HEK293 (cell line): Measurements from ENCODE around the gene TMEM238L.

ENCODE experiments used
- CTCF ChIA-PET: fragments of 350-600 bp; formaldehyde crosslinking; extraction: SDS; loops from one replicate; lab custom pipeline; 2021; ENCODE audit warnings: antibody characterized with exemption; lab: Yijun Ruan, JAX
- POLR2A ChIA-PET: fragments of 300-600 bp; formaldehyde crosslinking; extraction: SDS; loops from one replicate; lab custom pipeline; 2020; ENCODE audit warnings: antibody characterized with exemption, inconsistent platforms; lab: Yijun Ruan, JAX
- H3K27ac ChIP-seq: fragments of 200-500 bp; sonication (Bioruptor generic); 2 replicates; pipeline ENCODE4 v1.5.1; 2014; ENCODE audit warnings: low read depth, low read length, control low read depth, inconsistent platforms; ENCODE audit errors: extremely low read depth
- H3K36me3 ChIP-seq, 2 experiments: fragments of 200-500 bp in 1 of 2; sonication (Bioruptor generic) in 1 of 2; 1 replicate in 1 of 2; 2 replicates in 1 of 2; pipeline ENCODE4 v1.5.1; 2014 to 2017; ENCODE audit warnings: inconsistent platforms in 2 of 2, low read length in 2 of 2; ENCODE audit not compliant: control insufficient read depth in 2 of 2, insufficient read depth in 1 of 2
- H3K4me1 ChIP-seq: fragments of 200-500 bp; sonication (Bioruptor generic); 2 replicates; pipeline ENCODE4 v1.5.1; 2014; ENCODE audit warnings: mild to moderate bottlenecking, low read length, inconsistent platforms; ENCODE audit not compliant: control insufficient read depth, insufficient read depth
- H3K4me3 ChIP-seq: 2 replicates; pipeline ENCODE4 v1.5.1; 2011; ENCODE audit warnings: low read depth, mild to moderate bottlenecking, control low read depth, low read length, moderate library complexity
- H3K9me3 ChIP-seq: fragments of 200-500 bp; sonication (Bioruptor generic); 2 replicates; pipeline ENCODE4 v1.5.1; 2014; ENCODE audit warnings: low read depth, low read length, inconsistent platforms; ENCODE audit not compliant: control insufficient read depth, insufficient read depth
- KLF7 ChIP-seq: fragments of 450-650 bp; formaldehyde crosslinking; IDR thresholded peaks from 2 replicates; pipeline ENCODE4 v1.5.1; 2016; ENCODE audit warnings: missing biosample characterization, missing genetic modification characterization, borderline replicate concordance
- PRDM1 ChIP-seq: fragments of 450-650 bp; formaldehyde crosslinking; IDR thresholded peaks from 2 replicates; pipeline ENCODE4; 2016; ENCODE audit warnings: missing biosample characterization, missing genetic modification characterization
- REPIN1 ChIP-seq: fragments of 450-650 bp; formaldehyde crosslinking; IDR thresholded peaks from 2 replicates; pipeline ENCODE4 v1.5.1; 2017; ENCODE audit warnings: missing biosample characterization, missing genetic modification characterization, low read depth
- ZBTB7A ChIP-seq: fragments of 450-650 bp; formaldehyde crosslinking; IDR thresholded peaks from 2 replicates; pipeline ENCODE4 v1.5.1; 2016; ENCODE audit warnings: low read depth, missing biosample characterization, missing genetic modification characterization
- ZNF133 ChIP-seq: fragments of 450-650 bp; formaldehyde crosslinking; IDR thresholded peaks from 2 replicates; pipeline ENCODE4 v1.5.1; 2016; ENCODE audit warnings: missing biosample characterization, missing genetic modification characterization
- ZNF2 ChIP-seq: fragments of 450-650 bp; formaldehyde crosslinking; IDR thresholded peaks from 2 replicates; pipeline ENCODE4 v1.5.1; 2016; ENCODE audit warnings: missing biosample characterization, missing genetic modification characterization
- ZNF514 ChIP-seq: fragments of 450-650 bp; formaldehyde crosslinking; IDR thresholded peaks from 2 replicates; pipeline ENCODE4 v1.5.1; 2016; ENCODE audit warnings: missing biosample characterization, missing genetic modification characterization
- ZNF555 ChIP-seq: fragments of 450-650 bp; formaldehyde crosslinking; conservative IDR thresholded peaks from 2 replicates; pipeline ENCODE4 v1.5.1; 2017; ENCODE audit warnings: missing biosample characterization, mild to moderate bottlenecking, missing genetic modification characterization, inconsistent platforms
- ZNF571 ChIP-seq: fragments of 450-650 bp; formaldehyde crosslinking; IDR thresholded peaks from 2 replicates; pipeline ENCODE4 v1.5.0; 2017; ENCODE audit warnings: missing biosample characterization, missing genetic modification characterization
- ZNF785 ChIP-seq: fragments of 450-650 bp; formaldehyde crosslinking; IDR thresholded peaks from 2 replicates; pipeline ENCODE4 v1.5.1; 2016; ENCODE audit warnings: missing biosample characterization, missing genetic modification characterization
- ZNF830 ChIP-seq: fragments of 450-650 bp; IDR thresholded peaks from 2 replicates; pipeline ENCODE4 v1.5.0; 2018; ENCODE audit warnings: missing biosample characterization, missing genetic modification characterization, low read depth, mild to moderate bottlenecking, moderate library complexity
- ZXDB ChIP-seq: fragments of 450-650 bp; formaldehyde crosslinking; IDR thresholded peaks from 2 replicates; pipeline ENCODE4 v1.5.1; 2016; ENCODE audit warnings: missing biosample characterization, missing genetic modification characterization
- TF ChIP-seq, protein P1 (sequence below): fragments of 450-650 bp; formaldehyde crosslinking; IDR thresholded peaks from 2 replicates; pipeline ENCODE4 v1.5.1; 2016; ENCODE audit warnings: missing biosample characterization, missing genetic modification characterization
- TF ChIP-seq, protein P2 (sequence below): fragments of 450-650 bp; formaldehyde crosslinking; IDR thresholded peaks from 2 replicates; pipeline ENCODE4 v1.5.1; 2017; ENCODE audit warnings: missing biosample characterization, missing genetic modification characterization

The TMEM238L gene

DNA sequence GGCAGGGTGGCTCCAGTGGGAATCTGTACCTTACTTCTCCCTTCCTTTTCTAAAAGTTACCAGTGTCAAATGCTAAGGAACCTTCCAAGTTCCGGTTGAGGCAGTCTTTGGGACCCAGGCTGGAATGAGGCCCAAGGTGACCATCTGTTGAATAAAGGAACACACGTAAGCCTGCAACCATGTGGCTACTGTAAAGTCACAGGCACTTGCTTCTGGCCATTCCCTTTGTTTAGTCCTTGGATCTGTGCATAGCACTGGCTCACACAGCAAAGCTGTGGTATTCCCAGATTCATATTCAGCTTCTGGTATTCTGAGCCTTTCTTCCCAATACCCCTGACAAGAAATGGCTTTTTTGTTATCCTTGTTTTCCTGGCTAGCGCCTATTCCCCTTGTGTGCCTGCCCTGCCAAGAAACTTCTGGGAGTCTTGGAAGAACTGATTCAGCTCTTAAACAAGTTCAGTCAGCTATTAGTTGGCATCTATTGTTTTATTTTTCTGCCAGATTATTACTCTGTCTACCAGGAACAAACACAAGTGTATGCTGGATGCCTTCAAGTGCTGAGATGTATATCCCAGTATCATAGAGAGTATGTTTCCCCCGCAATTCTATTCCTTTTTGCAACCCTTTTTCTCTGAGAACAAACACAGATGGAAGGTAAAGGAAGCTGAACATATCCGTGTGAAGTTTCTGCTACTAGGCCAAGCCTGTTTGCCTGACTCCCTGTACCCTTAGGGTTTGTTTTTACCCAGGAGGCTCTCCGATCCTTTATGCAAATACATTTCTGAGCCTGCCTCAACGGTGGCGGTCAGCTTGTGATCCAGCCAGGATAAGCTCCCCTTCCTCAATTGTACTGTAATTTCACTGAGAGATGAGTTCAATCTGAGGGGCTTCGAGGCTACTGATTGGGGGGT lies 13.2 kb downstream of the TMEM238L start:
- H3K27ac ChIP-seq: no peak overlapping the region
- TF ChIP-seq ZNF571 (tag by site-specific recombination) (no peak), PRDM1 (tag by site-specific recombination) (no peak), ZNF555 (tag by site-specific recombination) (no peak), ZXDB (tag by site-specific recombination) (no peak), REPIN1 (tag by site-specific recombination) (no peak), ZNF785 (tag by site-specific recombination) (no peak)
- TF ChIP-seq, protein P1, sequence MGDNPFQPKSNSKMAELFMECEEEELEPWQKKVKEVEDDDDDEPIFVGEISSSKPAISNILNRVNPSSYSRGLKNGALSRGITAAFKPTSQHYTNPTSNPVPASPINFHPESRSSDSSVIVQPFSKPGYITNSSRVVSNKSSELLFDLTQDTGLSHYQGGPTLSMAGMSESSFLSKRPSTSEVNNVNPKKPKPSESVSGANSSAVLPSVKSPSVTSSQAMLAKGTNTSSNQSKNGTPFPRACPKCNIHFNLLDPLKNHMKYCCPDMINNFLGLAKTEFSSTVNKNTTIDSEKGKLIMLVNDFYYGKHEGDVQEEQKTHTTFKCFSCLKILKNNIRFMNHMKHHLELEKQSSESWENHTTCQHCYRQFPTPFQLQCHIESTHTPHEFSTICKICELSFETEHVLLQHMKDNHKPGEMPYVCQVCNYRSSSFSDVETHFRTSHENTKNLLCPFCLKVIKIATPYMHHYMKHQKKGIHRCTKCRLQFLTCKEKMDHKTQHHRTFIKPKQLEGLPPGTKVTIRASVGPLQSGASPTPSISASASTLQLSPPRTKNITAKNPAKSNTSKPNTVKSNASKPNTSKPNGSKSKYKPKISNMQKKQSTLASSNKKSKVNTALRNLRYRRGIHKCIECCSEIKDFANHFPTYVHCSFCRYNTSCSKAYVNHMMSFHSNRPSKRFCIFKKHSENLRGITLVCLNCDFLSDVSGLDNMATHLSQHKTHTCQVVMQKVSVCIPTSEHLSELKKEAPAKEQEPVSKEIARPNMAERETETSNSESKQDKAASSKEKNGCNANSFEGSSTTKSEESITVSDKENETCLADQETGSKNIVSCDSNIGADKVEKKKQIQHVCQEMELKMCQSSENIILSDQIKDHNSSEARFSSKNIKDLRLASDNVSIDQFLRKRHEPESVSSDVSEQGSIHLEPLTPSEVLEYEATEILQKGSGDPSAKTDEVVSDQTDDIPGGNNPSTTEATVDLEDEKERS (tag by site-specific recombination): no peak
- TF ChIP-seq, all 188 proteins: peak for 0
- POLR2A ChIA-PET: no interaction called here
- no peaks in the 10 kb centered on the region for H3K36me3 ChIP-seq
- CTCF ChIA-PET: interaction anchor here (0.6 to 2.3 kb wide), 7 partner anchors 18 to 503 kb away, joined by 3 to 11 read pairs (median 3); no protein-coding TSS in a partner anchor
- 0 out of 2 replicates have a peak, but pooled peaks cover 3% of the 10 kb centered on the region for H3K4me1 ChIP-seq
- H3K4me3 ChIP-seq: no peak overlapping the region
- H3K9me3 ChIP-seq: no peaks in the 10 kb centered on the region

DNA sequence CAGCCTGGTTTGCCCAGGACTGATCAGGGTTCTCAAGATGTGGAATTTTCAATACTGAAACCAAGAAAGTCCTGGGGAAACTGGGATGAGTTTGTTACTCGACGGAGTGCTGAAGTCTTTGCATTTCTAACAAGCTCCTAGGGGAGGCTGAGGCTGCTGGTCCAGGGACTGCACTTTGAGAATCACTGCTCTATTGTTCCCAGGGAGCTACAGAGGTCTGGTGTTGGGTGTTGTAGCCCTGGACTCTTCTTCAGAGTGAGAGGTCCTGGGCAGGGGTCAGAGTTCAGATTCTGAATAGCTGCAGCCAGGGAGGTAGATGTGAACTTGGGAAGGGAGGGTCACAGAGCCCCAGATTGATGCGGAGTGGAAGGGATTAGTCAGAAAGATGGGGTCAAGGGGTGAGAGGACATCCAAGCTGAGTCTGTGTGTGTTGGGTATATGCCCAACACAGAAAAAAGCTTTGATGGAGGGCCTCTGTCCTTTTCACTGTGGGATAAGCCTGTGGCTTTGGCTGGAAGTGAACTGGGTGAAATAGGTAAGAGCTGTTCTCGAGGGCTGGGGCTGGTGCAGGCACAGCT lies 14.1 kb downstream of the TMEM238L start:
- H3K36me3 ChIP-seq: no peaks in the 10 kb centered on the region
- no peak overlapping the region for H3K4me3 ChIP-seq
- CTCF ChIA-PET: interaction anchor here (0.7 to 1.5 kb wide), 5 partner anchors 17 to 431 kb away, joined by 3 to 6 read pairs (median 4); no protein-coding TSS in a partner anchor
- POLR2A ChIA-PET: no interaction called here
- H3K27ac ChIP-seq: no peak overlapping the region
- no peak for TF ChIP-seq ZNF133 (tag by site-specific recombination)
- TF ChIP-seq, protein P2, sequence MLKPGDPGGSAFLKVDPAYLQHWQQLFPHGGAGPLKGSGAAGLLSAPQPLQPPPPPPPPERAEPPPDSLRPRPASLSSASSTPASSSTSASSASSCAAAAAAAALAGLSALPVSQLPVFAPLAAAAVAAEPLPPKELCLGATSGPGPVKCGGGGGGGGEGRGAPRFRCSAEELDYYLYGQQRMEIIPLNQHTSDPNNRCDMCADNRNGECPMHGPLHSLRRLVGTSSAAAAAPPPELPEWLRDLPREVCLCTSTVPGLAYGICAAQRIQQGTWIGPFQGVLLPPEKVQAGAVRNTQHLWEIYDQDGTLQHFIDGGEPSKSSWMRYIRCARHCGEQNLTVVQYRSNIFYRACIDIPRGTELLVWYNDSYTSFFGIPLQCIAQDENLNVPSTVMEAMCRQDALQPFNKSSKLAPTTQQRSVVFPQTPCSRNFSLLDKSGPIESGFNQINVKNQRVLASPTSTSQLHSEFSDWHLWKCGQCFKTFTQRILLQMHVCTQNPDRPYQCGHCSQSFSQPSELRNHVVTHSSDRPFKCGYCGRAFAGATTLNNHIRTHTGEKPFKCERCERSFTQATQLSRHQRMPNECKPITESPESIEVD: no peak
- TF ChIP-seq ZNF830 (tag by site-specific recombination): no peak
- TF ChIP-seq ZBTB7A (tag by site-specific recombination): no peak
- TF ChIP-seq KLF7 (tag by site-specific recombination): no peak
- no peak for TF ChIP-seq ZNF514
- 0 out of 2 replicates have a peak, but pooled peaks cover 3% of the 10 kb centered on the region for H3K4me1 ChIP-seq
- no peaks in the 10 kb centered on the region for H3K9me3 ChIP-seq

DNA sequence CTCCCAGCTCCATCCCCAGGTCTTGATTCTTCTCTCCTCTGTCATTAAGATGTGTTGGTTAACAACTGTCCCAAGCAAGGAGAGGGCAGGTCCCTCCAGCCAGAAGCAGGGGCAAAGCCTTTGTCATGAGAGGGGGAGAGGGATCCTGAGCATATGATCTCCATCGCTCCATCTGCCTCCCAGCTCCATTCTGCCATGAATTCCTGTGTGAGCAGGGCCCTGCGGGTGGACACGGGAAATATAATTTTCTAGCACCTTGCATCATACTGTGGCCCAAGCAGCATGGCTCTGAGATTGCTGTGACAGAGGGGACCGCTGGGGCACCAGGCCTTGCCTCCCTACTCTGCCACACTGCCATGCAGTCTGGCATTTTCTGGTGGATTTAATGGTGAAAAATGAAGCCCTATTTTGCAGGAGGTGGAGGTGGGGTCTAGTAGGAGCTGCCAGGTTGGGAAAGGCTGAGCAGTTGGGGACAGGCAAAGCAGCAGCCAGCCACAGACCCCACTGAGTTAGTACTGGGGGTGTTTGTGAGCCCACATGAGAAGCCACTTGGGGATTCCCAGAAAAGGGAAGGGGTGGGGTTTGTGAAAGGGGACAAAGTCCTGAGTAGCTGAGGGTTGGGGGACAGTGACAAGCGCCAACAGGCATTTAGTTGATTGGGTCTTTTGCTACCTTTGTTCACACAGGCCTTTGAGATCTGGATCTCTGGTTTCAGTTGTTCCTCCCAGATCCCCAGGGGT lies 16.4 kb downstream of the TMEM238L start:
- Histone ChIP-seq H3K9me3 (no peaks in the 10 kb centered on the region), H3K4me1 (no peaks in the 10 kb centered on the region), H3K4me3 (no peak overlapping the region), H3K27ac (no peak overlapping the region), H3K36me3 (no peaks in the 10 kb centered on the region)
- ChIA-PET CTCF (interaction anchor here (0.6 to 0.8 kb wide), 2 partner anchors 14 to 531 kb away, joined by 3 to 6 read pairs; no protein-coding TSS in a partner anchor), POLR2A (no interaction called here)
- no peak for TF ChIP-seq ZNF2 (tag by site-specific recombination)
